Measurements from ENCODE around the gene INHBC.

DNA sequence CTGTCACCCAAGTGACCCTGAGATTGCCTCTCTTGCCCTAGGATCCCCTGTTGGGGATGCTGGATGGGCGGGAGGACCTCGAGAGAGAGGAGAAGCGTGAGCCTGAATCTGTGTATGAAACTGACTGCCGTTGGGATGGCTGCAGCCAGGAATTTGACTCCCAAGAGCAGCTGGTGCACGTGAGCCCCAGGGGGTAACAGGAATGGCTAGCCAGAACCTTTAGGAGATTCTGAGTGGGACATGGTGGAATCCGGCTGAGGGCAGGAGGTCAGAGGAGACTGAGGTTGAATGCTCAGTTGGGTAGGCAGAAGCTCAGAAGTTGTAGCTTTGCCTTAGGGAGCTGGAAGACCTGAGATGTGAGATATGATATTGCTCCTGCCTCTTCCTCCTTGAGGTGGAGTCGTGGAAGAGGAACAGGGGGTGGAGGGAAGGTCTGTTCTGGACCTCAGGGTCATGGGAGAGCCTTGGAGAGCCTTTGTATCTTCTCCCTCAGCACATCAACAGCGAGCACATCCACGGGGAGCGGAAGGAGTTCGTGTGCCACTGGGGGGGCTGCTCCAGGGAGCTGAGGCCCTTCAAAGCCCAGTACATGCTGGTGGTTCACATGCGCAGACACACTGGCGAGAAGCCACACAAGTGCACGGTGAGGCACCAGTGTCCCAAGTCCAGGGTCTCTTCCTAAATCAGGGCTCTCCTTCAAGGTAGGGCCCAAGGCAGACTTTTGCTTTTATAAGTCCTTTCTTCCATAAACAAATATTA, 31.3 kb downstream of the INHBC start:
- TF ChIP-seq POLR2AphosphoS5 (IDR thresholded peaks at IDR 0.05; ENCODE audit: low read depth) = no peak
- TF ChIP-seq, protein P1, sequence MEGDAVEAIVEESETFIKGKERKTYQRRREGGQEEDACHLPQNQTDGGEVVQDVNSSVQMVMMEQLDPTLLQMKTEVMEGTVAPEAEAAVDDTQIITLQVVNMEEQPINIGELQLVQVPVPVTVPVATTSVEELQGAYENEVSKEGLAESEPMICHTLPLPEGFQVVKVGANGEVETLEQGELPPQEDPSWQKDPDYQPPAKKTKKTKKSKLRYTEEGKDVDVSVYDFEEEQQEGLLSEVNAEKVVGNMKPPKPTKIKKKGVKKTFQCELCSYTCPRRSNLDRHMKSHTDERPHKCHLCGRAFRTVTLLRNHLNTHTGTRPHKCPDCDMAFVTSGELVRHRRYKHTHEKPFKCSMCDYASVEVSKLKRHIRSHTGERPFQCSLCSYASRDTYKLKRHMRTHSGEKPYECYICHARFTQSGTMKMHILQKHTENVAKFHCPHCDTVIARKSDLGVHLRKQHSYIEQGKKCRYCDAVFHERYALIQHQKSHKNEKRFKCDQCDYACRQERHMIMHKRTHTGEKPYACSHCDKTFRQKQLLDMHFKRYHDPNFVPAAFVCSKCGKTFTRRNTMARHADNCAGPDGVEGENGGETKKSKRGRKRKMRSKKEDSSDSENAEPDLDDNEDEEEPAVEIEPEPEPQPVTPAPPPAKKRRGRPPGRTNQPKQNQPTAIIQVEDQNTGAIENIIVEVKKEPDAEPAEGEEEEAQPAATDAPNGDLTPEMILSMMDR (IDR thresholded peaks at IDR 0.05; ENCODE audit: insufficient read depth, low read length) = no peak
- TF ChIP-seq, protein P2, sequence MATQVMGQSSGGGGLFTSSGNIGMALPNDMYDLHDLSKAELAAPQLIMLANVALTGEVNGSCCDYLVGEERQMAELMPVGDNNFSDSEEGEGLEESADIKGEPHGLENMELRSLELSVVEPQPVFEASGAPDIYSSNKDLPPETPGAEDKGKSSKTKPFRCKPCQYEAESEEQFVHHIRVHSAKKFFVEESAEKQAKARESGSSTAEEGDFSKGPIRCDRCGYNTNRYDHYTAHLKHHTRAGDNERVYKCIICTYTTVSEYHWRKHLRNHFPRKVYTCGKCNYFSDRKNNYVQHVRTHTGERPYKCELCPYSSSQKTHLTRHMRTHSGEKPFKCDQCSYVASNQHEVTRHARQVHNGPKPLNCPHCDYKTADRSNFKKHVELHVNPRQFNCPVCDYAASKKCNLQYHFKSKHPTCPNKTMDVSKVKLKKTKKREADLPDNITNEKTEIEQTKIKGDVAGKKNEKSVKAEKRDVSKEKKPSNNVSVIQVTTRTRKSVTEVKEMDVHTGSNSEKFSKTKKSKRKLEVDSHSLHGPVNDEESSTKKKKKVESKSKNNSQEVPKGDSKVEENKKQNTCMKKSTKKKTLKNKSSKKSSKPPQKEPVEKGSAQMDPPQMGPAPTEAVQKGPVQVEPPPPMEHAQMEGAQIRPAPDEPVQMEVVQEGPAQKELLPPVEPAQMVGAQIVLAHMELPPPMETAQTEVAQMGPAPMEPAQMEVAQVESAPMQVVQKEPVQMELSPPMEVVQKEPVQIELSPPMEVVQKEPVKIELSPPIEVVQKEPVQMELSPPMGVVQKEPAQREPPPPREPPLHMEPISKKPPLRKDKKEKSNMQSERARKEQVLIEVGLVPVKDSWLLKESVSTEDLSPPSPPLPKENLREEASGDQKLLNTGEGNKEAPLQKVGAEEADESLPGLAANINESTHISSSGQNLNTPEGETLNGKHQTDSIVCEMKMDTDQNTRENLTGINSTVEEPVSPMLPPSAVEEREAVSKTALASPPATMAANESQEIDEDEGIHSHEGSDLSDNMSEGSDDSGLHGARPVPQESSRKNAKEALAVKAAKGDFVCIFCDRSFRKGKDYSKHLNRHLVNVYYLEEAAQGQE (IDR thresholded peaks at IDR 0.05; ENCODE audit: insufficient replicate concordance, low read depth) = no peak

Measured in HL-60 (cell line).